Forelimb muscle (tissue), 1 donor: Measurements from ENCODE around the gene PASK. TPM values are rescaled to one million over a fixed set of nuclear protein-coding genes. Genes with fewer than 3 reads are reported as not detected.

Experiments
- DNase-seq: peaks from one replicate; pipeline ENCODE4 v3.0.0-alpha.2; 2013; ENCODE audit warnings: low read depth
- polyA plus RNA-seq: library from polyadenylated mRNA; unstranded; fragments of 120-200 nt; gene quantifications from one replicate; pipeline ENCODE4 v1.2.1, GENCODE V29; 2013; ENCODE audit not compliant: insufficient read length

PASK gene
- polyA plus RNA-seq, 1 donor = 5.0 TPM

GRCh38 chr2:241180495-241180894, 31.2 kb upstream of the PASK start:
- DNase-seq = no peak

- DNase-seq = no peak
Observed at GRCh38 chr2:241179899-241180298, 30.6 kb upstream of the PASK start.

- DNase-seq = no peak
Observed at GRCh38 chr2:241178961-241179360, 29.7 kb upstream of the PASK start.

GRCh38 chr2:241177526-241178334, 28.5 kb upstream of the PASK start:
- DNase-seq = no peak

- no peak for DNase-seq
Observed at GRCh38 chr2:241173557-241173956, 24.3 kb upstream of the PASK start.

- DNase-seq = no peak
Observed at GRCh38 chr2:241168366-241168765, 19.1 kb upstream of the PASK start.

- no peak for DNase-seq
Observed at GRCh38 chr2:241163601-241164118, 14.4 kb upstream of the PASK start.

- DNase-seq = no peak
Observed at GRCh38 chr2:241161646-241162281, 12.5 kb upstream of the PASK start.

GRCh38 chr2:241160318-241160717, 11.0 kb upstream of the PASK start:
- DNase-seq = no peak

- no peak for DNase-seq
Observed at GRCh38 chr2:241159116-241159515, 9.8 kb upstream of the PASK start.

- DNase-seq = no peak
Observed at GRCh38 chr2:241158546-241158900, 9.3 kb upstream of the PASK start.

GRCh38 chr2:241157841-241158545, 8.7 kb upstream of the PASK start:
- no peak for DNase-seq

- no peak for DNase-seq
Observed at GRCh38 chr2:241156971-241157441, 7.7 kb upstream of the PASK start.

- no peak for DNase-seq
Observed at GRCh38 chr2:241155936-241156335, 6.7 kb upstream of the PASK start.

GRCh38 chr2:241154915-241155314, 5.6 kb upstream of the PASK start:
- DNase-seq = no peak

GRCh38 chr2:241153616-241154015, 4.3 kb upstream of the PASK start:
- no peak for DNase-seq

GRCh38 chr2:241151934-241152660, 2.8 kb upstream of the PASK start:
- no peak for DNase-seq

GRCh38 chr2:241150660-241151530, 1.6 kb upstream of the PASK start:
- DNase-seq = no peak

GRCh38 chr2:241149925-241150659, 820 bp upstream of the PASK start, which contains the start of gene PPP1R7:
TSS of gene PPP1R7 (plus strand) at chr2:241150467. CDS start at chr2:241150496, 29 bp downstream.
- DNase-seq = peak; percentile 86

- DNase-seq = no peak
Observed at GRCh38 chr2:241149675-241149924, 328 bp upstream of the PASK start.
